H9 (cell line): ENCODE results near the gene STX8. TPM values are rescaled to one million over a fixed set of nuclear protein-coding genes. Genes with fewer than 3 reads are reported as not detected.

Experiments used
- DNase-seq: peaks from one replicate; pipeline ENCODE4 v3.0.0-alpha.2; 2017
- H2AFZ ChIP-seq: one replicate; pipeline ENCODE4 v1.6.1; 2013; ENCODE audit warnings: mild to moderate bottlenecking, low read length, control low read depth, moderate library complexity
- H2AK5ac ChIP-seq: 2 replicates; pipeline ENCODE4 v1.6.1; 2013; ENCODE audit warnings: low read length, control low read depth, mixed read lengths; ENCODE audit not compliant: insufficient read length
- H2BK120ac ChIP-seq: one replicate; pipeline ENCODE4 v1.6.1; 2013; ENCODE audit warnings: low read depth, mild to moderate bottlenecking, low read length, control low read depth, inconsistent platforms; ENCODE audit not compliant: poor library complexity, severe bottlenecking
- H2BK12ac ChIP-seq: 2 replicates; pipeline ENCODE4 v1.6.1; 2013; ENCODE audit warnings: low read length, control low read depth, mixed read lengths, low read depth; ENCODE audit not compliant: insufficient read length
- H2BK15ac ChIP-seq: 2 replicates; pipeline ENCODE4 v1.6.1; 2013; ENCODE audit warnings: low read depth, low read length, control low read depth
- H2BK20ac ChIP-seq: one replicate; pipeline ENCODE4 v1.6.1; 2013; ENCODE audit warnings: low read depth, mild to moderate bottlenecking, low read length, control low read depth, inconsistent platforms; ENCODE audit not compliant: poor library complexity, severe bottlenecking
- H2BK5ac ChIP-seq: 2 replicates; pipeline ENCODE4 v1.6.1; 2013; ENCODE audit warnings: low read length, control low read depth, mixed read lengths; ENCODE audit not compliant: insufficient read length
- H3K14ac ChIP-seq: 2 replicates; pipeline ENCODE4 v1.6.1; 2013; ENCODE audit warnings: low read length, control low read depth; ENCODE audit not compliant: insufficient read depth
- H3K18ac ChIP-seq: 2 replicates; pipeline ENCODE4 v1.6.1; 2013; ENCODE audit warnings: low read depth, mild to moderate bottlenecking, mixed read lengths, low read length, control low read depth; ENCODE audit not compliant: insufficient read length
- H3K23ac ChIP-seq: 2 replicates; pipeline ENCODE4 v1.6.1; 2013; ENCODE audit warnings: low read length, control low read depth, mixed read lengths, low read depth; ENCODE audit not compliant: insufficient read length
- H3K23me2 ChIP-seq: 2 replicates; pipeline ENCODE4 v1.6.1; 2013; ENCODE audit warnings: low read depth, mild to moderate bottlenecking, mixed read lengths, low read length, control low read depth; ENCODE audit not compliant: insufficient read length, poor library complexity, severe bottlenecking
- H3K27ac ChIP-seq: 2 replicates; pipeline ENCODE4 v1.5.1; 2013; ENCODE audit warnings: low read length, control low read depth, mixed read lengths, low read depth; ENCODE audit not compliant: insufficient read length
- H3K27me3 ChIP-seq: 2 replicates; pipeline ENCODE4 v1.6.1; 2013; ENCODE audit warnings: low read length, control low read depth, inconsistent platforms; ENCODE audit not compliant: insufficient read depth
- H3K4ac ChIP-seq: 2 replicates; pipeline ENCODE4 v1.6.1; 2013; ENCODE audit warnings: low read depth, mild to moderate bottlenecking, control low read depth, inconsistent platforms, low read length, moderate library complexity
- H3K4me1 ChIP-seq: 2 replicates; pipeline ENCODE4 v1.6.1; 2013; ENCODE audit warnings: low read length, control low read depth, inconsistent platforms; ENCODE audit not compliant: insufficient read depth
- H3K4me2 ChIP-seq: 2 replicates; pipeline ENCODE4 v1.6.1; 2013; ENCODE audit warnings: low read length, control low read depth, mixed read lengths; ENCODE audit not compliant: insufficient read length, insufficient read depth
- H3K56ac ChIP-seq: 2 replicates; pipeline ENCODE4 v1.6.1; 2013; ENCODE audit warnings: low read depth, mild to moderate bottlenecking, mixed read lengths, low read length, control low read depth; ENCODE audit not compliant: insufficient read length
- H3K79me1 ChIP-seq: 2 replicates; pipeline ENCODE4 v1.6.1; 2013; ENCODE audit warnings: low read depth, mild to moderate bottlenecking, moderate library complexity, low read length, control low read depth, inconsistent platforms; ENCODE audit not compliant: insufficient read depth, poor library complexity, severe bottlenecking
- H3K79me2 ChIP-seq: 2 replicates; pipeline ENCODE4 v1.6.1; 2013; ENCODE audit warnings: low read length, control low read depth, inconsistent platforms; ENCODE audit not compliant: insufficient read depth
- H3K9ac ChIP-seq: 2 replicates; pipeline ENCODE4 v1.6.1; 2013; ENCODE audit warnings: low read length, control low read depth, mixed read lengths; ENCODE audit not compliant: insufficient read length; ENCODE audit errors: extremely low read depth
- H3K9me3 ChIP-seq: one replicate; pipeline ENCODE4 v1.6.1; 2013; ENCODE audit warnings: low read depth, low read length, inconsistent platforms; ENCODE audit not compliant: control insufficient read depth
- H3T11ph ChIP-seq: one replicate; pipeline ENCODE4 v1.6.1; 2013; ENCODE audit warnings: mild to moderate bottlenecking, low read length, control low read depth, inconsistent platforms
- H4K20me1 ChIP-seq: one replicate; pipeline ENCODE4 v1.6.1; 2013; ENCODE audit not compliant: control insufficient read depth, insufficient read length, insufficient read depth
- H4K5ac ChIP-seq: 2 replicates; pipeline ENCODE4 v1.6.1; 2013; ENCODE audit warnings: low read depth, mild to moderate bottlenecking, mixed read lengths, low read length, control low read depth; ENCODE audit not compliant: insufficient read length
- H4K8ac ChIP-seq: replicated peaks from 2 replicates; pipeline ENCODE4 v1.6.1; 2013; ENCODE audit warnings: low read length, control low read depth, mixed read lengths, low read depth; ENCODE audit not compliant: insufficient read length
- H4K91ac ChIP-seq: 2 replicates; pipeline ENCODE4 v1.6.1; 2013; ENCODE audit warnings: low read depth, mild to moderate bottlenecking, moderate library complexity, mixed read lengths, low read length, control low read depth; ENCODE audit not compliant: insufficient read length
- H3K27ac Mint-ChIP-seq, 3 experiments: 2 replicates in 2 of 3; 3 replicates in 1 of 3; pipeline ENCODE4 v1.8.0; 2020 to 2021; ENCODE audit warnings: mixed read lengths in 3 of 3, mild to moderate bottlenecking in 1 of 3, moderate library complexity in 1 of 3
- H3K27me3 Mint-ChIP-seq: 2 replicates; pipeline ENCODE4 v1.8.0; 2021; ENCODE audit warnings: low read depth, mild to moderate bottlenecking, moderate library complexity, mixed read lengths
- H3K36me3 Mint-ChIP-seq, 3 experiments: 2 replicates in 2 of 3; 3 replicates in 1 of 3; pipeline ENCODE4 v1.8.0; 2020 to 2021; ENCODE audit warnings: low read depth in 3 of 3, mixed read lengths in 3 of 3; ENCODE audit not compliant: insufficient read depth in 1 of 3
- H3K4me1 Mint-ChIP-seq, 2 experiments: 2 replicates each; pipeline ENCODE4 v1.8.0; 2020; ENCODE audit warnings: mixed read lengths in 2 of 2
- H3K4me3 Mint-ChIP-seq, 2 experiments: 2 replicates in 1 of 2; 3 replicates in 1 of 2; pipeline ENCODE4 v1.8.0; 2020 to 2021; ENCODE audit warnings: mild to moderate bottlenecking in 2 of 2, mixed read lengths in 2 of 2, moderate library complexity in 1 of 2
- H3K9me3 Mint-ChIP-seq, 2 experiments: 2 replicates in 1 of 2; 3 replicates in 1 of 2; pipeline ENCODE4 v1.8.0; 2020; ENCODE audit warnings: mild to moderate bottlenecking in 2 of 2, mixed read lengths in 2 of 2, moderate library complexity in 1 of 2
- WGBS: extraction: QIAGEN DNeasy Blood & Tissue Kit; methylation state at CpG from one replicate; pipeline ENCODE4 v1.1.7; 2013; ENCODE audit warnings: missing lambda C conversion rate, low lambda C conversion rate, mixed read lengths; ENCODE audit not compliant: insufficient read length; ENCODE audit errors: extremely low coverage; 5-methylcytosine and 5-hydroxymethylcytosine counted together
- total RNA-seq: library from RNA; stranded (reverse); gene quantifications from 2 replicates; pipeline ENCODE4 v1.2.1, GENCODE V29; 2021
- TF ChIP-seq, protein P1 (sequence below): fragments of 200-600 bp; sonication (generic); conservative IDR thresholded peaks from 3 replicates; pipeline ENCODE4 v1.8.0; 2021; ENCODE audit warnings: antibody characterized with exemption, mild to moderate bottlenecking

STX8 gene
- total RNA-seq, 1 experiment from 2014 or later, result 55.1 TPM

GRCh38 chr17:9587969-9588656 lies 12.5 kb upstream of the STX8 start:
- Histone ChIP-seq H3K4me1 (no peaks in the 10 kb centered on the region), H2AK5ac (no peak overlapping the region), H4K5ac (no peak overlapping the region), H3K27ac (no peak overlapping the region), H3K9me3 (no peaks in the 10 kb centered on the region), H2BK12ac (no peak overlapping the region), H3K23ac (no peak overlapping the region), H3K4me2 (no peak overlapping the region), H4K8ac (no peak overlapping the region), H3K27me3 (no peaks in the 10 kb centered on the region), H2AFZ (no peak overlapping the region), H3K79me2 (no peaks in the 10 kb centered on the region), H2BK15ac (no peak overlapping the region), H3T11ph (no peak overlapping the region), H3K4ac (no peak overlapping the region), H3K18ac (no peak overlapping the region), H3K14ac (no peak overlapping the region), H3K23me2 (no peaks in the 10 kb centered on the region), H4K91ac (no peak overlapping the region), H3K79me1 (no peaks in the 10 kb centered on the region), H2BK5ac (no peak overlapping the region), H3K9ac (no peak overlapping the region), H2BK120ac (no peak overlapping the region), H2BK20ac (no peak overlapping the region), H3K56ac (no peak overlapping the region), H4K20me1 (no peaks in the 10 kb centered on the region)
- WGBS, result no CpG with 5 or more reads among the region's 10 CpGs
- Mint-ChIP-seq H3K27me3 (peaks cover 3% of the 10 kb centered on the region; the same call in 1 of the 2 replicates), H3K36me3 (peaks cover 3 to 15% (median 4%) of the 10 kb centered on the region in 3 experiments; a peak in 6 of 7 replicates), H3K27ac (no peak overlapping the region; a peak in 1 of 7 replicates), H3K4me3 (no peak overlapping the region), H3K9me3 (peaks cover 18 to 19% of the 10 kb centered on the region in 2 experiments), H3K4me1 (no peaks in the 10 kb centered on the region)
- TF ChIP-seq, protein P1, sequence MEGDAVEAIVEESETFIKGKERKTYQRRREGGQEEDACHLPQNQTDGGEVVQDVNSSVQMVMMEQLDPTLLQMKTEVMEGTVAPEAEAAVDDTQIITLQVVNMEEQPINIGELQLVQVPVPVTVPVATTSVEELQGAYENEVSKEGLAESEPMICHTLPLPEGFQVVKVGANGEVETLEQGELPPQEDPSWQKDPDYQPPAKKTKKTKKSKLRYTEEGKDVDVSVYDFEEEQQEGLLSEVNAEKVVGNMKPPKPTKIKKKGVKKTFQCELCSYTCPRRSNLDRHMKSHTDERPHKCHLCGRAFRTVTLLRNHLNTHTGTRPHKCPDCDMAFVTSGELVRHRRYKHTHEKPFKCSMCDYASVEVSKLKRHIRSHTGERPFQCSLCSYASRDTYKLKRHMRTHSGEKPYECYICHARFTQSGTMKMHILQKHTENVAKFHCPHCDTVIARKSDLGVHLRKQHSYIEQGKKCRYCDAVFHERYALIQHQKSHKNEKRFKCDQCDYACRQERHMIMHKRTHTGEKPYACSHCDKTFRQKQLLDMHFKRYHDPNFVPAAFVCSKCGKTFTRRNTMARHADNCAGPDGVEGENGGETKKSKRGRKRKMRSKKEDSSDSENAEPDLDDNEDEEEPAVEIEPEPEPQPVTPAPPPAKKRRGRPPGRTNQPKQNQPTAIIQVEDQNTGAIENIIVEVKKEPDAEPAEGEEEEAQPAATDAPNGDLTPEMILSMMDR, result no peak
- no peak for DNase-seq
